Activated CD8-positive, alpha-beta memory T cell treated with anti-CD3 and anti-CD28 coated beads, Interleukin-2, amount 50 U/mL, for 1 hour (primary cell): Measurements from ENCODE around the gene HIRA.
"Not testable (repeated sequence)": the region's sequence is repeated elsewhere in the genome, so short reads cannot be mapped to it uniquely, and the experiment has no call there.

ENCODE experiments used
- DNase-seq: peaks from one replicate; pipeline ENCODE4 v3.0.0-alpha.2; 2020; ENCODE audit errors: extremely low read depth

Gene HIRA

GRCh38 chr22:19463008-19463407, 31.5 kb upstream of the HIRA start:
- no peak for DNase-seq

GRCh38 chr22:19461506-19461905, 30.0 kb upstream of the HIRA start:
- no peak for DNase-seq

- DNase-seq, result no peak
Measured at GRCh38 chr22:19460036-19460435, 28.5 kb upstream of the HIRA start.

- DNase-seq, result no peak
Measured at GRCh38 chr22:19457828-19458428, 26.4 kb upstream of the HIRA start.

- DNase-seq, result no peak
Measured at GRCh38 chr22:19456541-19456940, 25.0 kb upstream of the HIRA start.

- no peak for DNase-seq
Measured at GRCh38 chr22:19455585-19456370, 24.2 kb upstream of the HIRA start.

GRCh38 chr22:19455033-19455432, 23.5 kb upstream of the HIRA start:
- DNase-seq, result no peak

- DNase-seq, result no peak
Measured at GRCh38 chr22:19454156-19454555, 22.6 kb upstream of the HIRA start.

GRCh38 chr22:19453718-19454117, 22.2 kb upstream of the HIRA start:
- no peak for DNase-seq

- DNase-seq, result no peak
Measured at GRCh38 chr22:19451570-19451969, 20.0 kb upstream of the HIRA start.

GRCh38 chr22:19450363-19451175, 19.0 kb upstream of the HIRA start:
- DNase-seq, result no peak

- DNase-seq, result no peak
Measured at GRCh38 chr22:19449422-19449767, 17.9 kb upstream of the HIRA start.

GRCh38 chr22:19448739-19449421, 17.3 kb upstream of the HIRA start:
- DNase-seq, result no peak

- DNase-seq, result no peak
Measured at GRCh38 chr22:19448076-19448607, 16.6 kb upstream of the HIRA start.

- DNase-seq, result peak; percentile 61
Measured at GRCh38 chr22:19447330-19448075, 16.0 kb upstream of the HIRA start, which contains the start of gene C22orf39. TSS of gene C22orf39 (minus strand) at chr22:19447711. CDS start at chr22:19447688, 23 bp downstream.

- DNase-seq, result no peak
Measured at GRCh38 chr22:19446603-19447329, 15.2 kb upstream of the HIRA start.

- not testable (repeated sequence) for DNase-seq
Measured at GRCh38 chr22:19445279-19445982, 13.9 kb upstream of the HIRA start.

GRCh38 chr22:19443544-19444211, 12.1 kb upstream of the HIRA start:
- DNase-seq, result no peak

GRCh38 chr22:19442166-19442565, 10.6 kb upstream of the HIRA start:
- no peak for DNase-seq
